ENCODE results near the gene LRRC74A.

LRRC74A gene

DNA sequence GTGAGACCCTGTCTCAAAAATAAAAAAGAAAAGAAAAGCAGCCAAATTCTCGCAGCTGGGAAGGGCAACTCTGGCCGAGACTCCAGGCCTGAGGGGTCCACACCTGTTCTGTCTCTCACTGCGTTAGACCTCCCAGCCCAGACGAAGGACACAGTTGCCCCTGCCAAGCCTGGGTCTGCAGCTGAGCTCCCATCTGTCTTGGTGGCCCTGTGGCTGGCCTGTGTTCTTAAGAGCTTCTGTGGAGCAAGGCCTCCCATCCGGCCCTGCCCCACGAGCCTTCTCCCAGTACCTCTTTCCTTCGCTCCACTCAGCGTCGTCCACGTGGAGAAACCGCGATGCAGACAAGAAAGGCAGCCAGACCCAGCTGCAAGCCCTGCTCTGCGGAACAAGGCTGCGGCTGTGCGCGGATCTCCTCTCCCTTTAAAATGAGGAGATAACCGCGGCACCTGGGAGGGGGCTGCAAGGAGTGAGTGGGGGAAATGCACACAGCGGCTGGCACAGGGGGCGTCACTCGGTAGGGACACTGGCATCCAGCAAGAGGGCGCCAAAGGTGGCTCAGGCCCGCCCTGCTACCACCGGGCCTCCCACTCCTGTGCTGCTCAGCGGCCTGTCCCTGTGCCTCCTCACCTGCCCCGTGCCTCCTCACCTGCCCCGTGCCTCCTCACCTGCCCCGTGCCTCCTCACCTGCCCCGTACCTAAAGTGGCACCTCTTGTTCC lies 42.4 kb downstream of the LRRC74A start:
- H3K18ac ChIP-seq (ENCODE audit: low read length): no peak overlapping the region

GRCh38 chr14:76870166-76870565 lies 44.0 kb downstream of the LRRC74A start:
- H3K4me2 ChIP-seq (ENCODE audit: low read length): no peak overlapping the region
- WGBS (ENCODE audit: extremely low coverage, insufficient coverage, low lambda C conversion rate): no CpG with 5 or more reads among the region's 7 CpGs
- H2BK15ac ChIP-seq (replicated peaks; ENCODE audit: low read depth): no peak overlapping the region
- H3K27ac ChIP-seq (ENCODE audit: low read depth, low read length): no peak overlapping the region
- H3K27me3 ChIP-seq (ENCODE audit: insufficient read depth, low read length, poor library complexity): no peaks in the 10 kb centered on the region
- H4K5ac ChIP-seq (ENCODE audit: low read length): no peak overlapping the region
- no peak overlapping the region for H4K8ac ChIP-seq (ENCODE audit: low read depth, low read length)
- H3K79me1 ChIP-seq (ENCODE audit: low read length): no peaks in the 10 kb centered on the region
- no peaks in the 10 kb centered on the region for H3K36me3 ChIP-seq (ENCODE audit: control insufficient read depth, insufficient read depth, low read length)
- no peak overlapping the region for H3K56ac ChIP-seq (ENCODE audit: low read length)
- no peaks in the 10 kb centered on the region for H3K4me1 ChIP-seq (ENCODE audit: control insufficient read depth, low read depth, low read length)
- no peak overlapping the region for H2BK5ac ChIP-seq (ENCODE audit: low read length)
- H3K18ac ChIP-seq (ENCODE audit: low read length): no peak overlapping the region
- H3K9ac ChIP-seq (ENCODE audit: low read length): no peak overlapping the region
- no peak overlapping the region for H3K4ac ChIP-seq (ENCODE audit: low read depth, low read length)
- no peaks in the 10 kb centered on the region for H3K79me2 ChIP-seq (ENCODE audit: control insufficient read depth, insufficient read depth, low read length)
- H2AK5ac ChIP-seq (ENCODE audit: low read length): no peak overlapping the region
- peak; percentile 74 for DNase-seq
- H3K23ac ChIP-seq (ENCODE audit: low read length): no peak overlapping the region
- no peak overlapping the region for H3K4me3 ChIP-seq (ENCODE audit: low read length)
- no peak overlapping the region for H2BK120ac ChIP-seq (ENCODE audit: low read depth, low read length)

More for the DNA sequence above, 42.4 kb downstream of the LRRC74A start:
- no peaks in the 10 kb centered on the region for H3K4me1 ChIP-seq (ENCODE audit: control insufficient read depth, low read depth, low read length)
- H3K27me3 ChIP-seq (ENCODE audit: insufficient read depth, low read length, poor library complexity): no peaks in the 10 kb centered on the region
- H4K5ac ChIP-seq (ENCODE audit: low read length): no peak overlapping the region
- no peak overlapping the region for H3K4me2 ChIP-seq (ENCODE audit: low read length)
- H2BK5ac ChIP-seq (ENCODE audit: low read length): no peak overlapping the region
- WGBS (ENCODE audit: extremely low coverage, insufficient coverage, low lambda C conversion rate): no CpG with 5 or more reads among the region's 29 CpGs
- no peak overlapping the region for H3K4me3 ChIP-seq (ENCODE audit: low read length)
- no peak overlapping the region for H2BK120ac ChIP-seq (ENCODE audit: low read depth, low read length)
- H4K8ac ChIP-seq (ENCODE audit: low read depth, low read length): no peak overlapping the region
- no peaks in the 10 kb centered on the region for H3K36me3 ChIP-seq (ENCODE audit: control insufficient read depth, insufficient read depth, low read length)
- no peak overlapping the region for H3K56ac ChIP-seq (ENCODE audit: low read length)
- no peak overlapping the region for H2AK5ac ChIP-seq (ENCODE audit: low read length)
- no peak overlapping the region for H3K23ac ChIP-seq (ENCODE audit: low read length)
- H3K9ac ChIP-seq (ENCODE audit: low read length): no peak overlapping the region
- H3K27ac ChIP-seq (ENCODE audit: low read depth, low read length): no peak overlapping the region
- no peak for DNase-seq
- H3K79me2 ChIP-seq (ENCODE audit: control insufficient read depth, insufficient read depth, low read length): no peaks in the 10 kb centered on the region
- H3K79me1 ChIP-seq (ENCODE audit: low read length): no peaks in the 10 kb centered on the region
- no peak overlapping the region for H3K4ac ChIP-seq (ENCODE audit: low read depth, low read length)
- no peak overlapping the region for H2BK15ac ChIP-seq (replicated peaks; ENCODE audit: low read depth)

DNA sequence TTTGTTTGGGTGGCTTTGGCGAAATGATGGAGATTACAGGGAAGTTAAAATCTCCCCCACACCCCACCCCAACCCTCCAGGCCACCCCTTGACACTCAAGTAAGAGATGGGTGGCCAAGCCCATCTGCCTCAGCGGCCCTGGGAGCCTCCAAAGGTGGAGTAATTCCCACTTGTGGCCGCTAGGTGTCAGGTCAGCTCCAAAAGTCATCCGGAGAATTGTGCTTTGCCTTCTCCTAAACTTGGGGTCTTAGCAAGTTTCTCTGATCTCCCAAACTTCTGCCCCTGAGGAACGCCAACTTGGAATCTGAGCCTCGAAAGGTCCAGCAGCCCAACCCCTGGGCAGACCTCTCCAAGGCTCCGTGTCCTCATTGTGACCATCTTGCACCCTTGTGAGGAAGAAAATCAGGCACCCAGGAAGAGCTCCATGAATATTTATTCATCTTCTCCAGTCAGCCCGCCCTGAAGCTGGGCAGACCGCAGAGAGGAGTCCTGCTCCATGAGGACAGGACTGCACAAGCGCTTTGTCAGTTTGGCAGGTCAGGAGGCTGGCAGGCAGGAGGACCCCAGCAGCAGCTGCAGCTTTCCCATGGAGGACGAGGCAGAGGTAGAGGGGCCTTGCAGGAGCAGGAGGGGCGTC lies 46.7 kb downstream of the LRRC74A start:
- H3K4me1 ChIP-seq (ENCODE audit: control insufficient read depth, low read depth, low read length): no peaks in the 10 kb centered on the region
- no peaks in the 10 kb centered on the region for H3K79me2 ChIP-seq (ENCODE audit: control insufficient read depth, insufficient read depth, low read length)
- H3K4me2 ChIP-seq (ENCODE audit: low read length): no peak overlapping the region
- no peak overlapping the region for H3K56ac ChIP-seq (ENCODE audit: low read length)
- H3K79me1 ChIP-seq (ENCODE audit: low read length): no peaks in the 10 kb centered on the region
- no CpG with 5 or more reads among the region's 12 CpGs for WGBS (ENCODE audit: extremely low coverage, insufficient coverage, low lambda C conversion rate)
- no peak overlapping the region for H3K4ac ChIP-seq (ENCODE audit: low read depth, low read length)
- no peak overlapping the region for H3K27ac ChIP-seq (ENCODE audit: low read depth, low read length)
- H2AK5ac ChIP-seq (ENCODE audit: low read length): no peak overlapping the region
- H2BK5ac ChIP-seq (ENCODE audit: low read length): no peak overlapping the region
- no peak overlapping the region for H4K8ac ChIP-seq (ENCODE audit: low read depth, low read length)
- DNase-seq: peak; percentile 53
- H4K5ac ChIP-seq (ENCODE audit: low read length): no peak overlapping the region
- no peak overlapping the region for H3K18ac ChIP-seq (ENCODE audit: low read length)
- H3K4me3 ChIP-seq (ENCODE audit: low read length): no peak overlapping the region
- no peaks in the 10 kb centered on the region for H3K36me3 ChIP-seq (ENCODE audit: control insufficient read depth, insufficient read depth, low read length)
- no peak overlapping the region for H2BK15ac ChIP-seq (replicated peaks; ENCODE audit: low read depth)
- H3K9ac ChIP-seq (ENCODE audit: low read length): no peak overlapping the region
- H3K23ac ChIP-seq (ENCODE audit: low read length): no peak overlapping the region
- no peaks in the 10 kb centered on the region for H3K27me3 ChIP-seq (ENCODE audit: insufficient read depth, low read length, poor library complexity)
- no peak overlapping the region for H2BK120ac ChIP-seq (ENCODE audit: low read depth, low read length)

GRCh38 chr14:76874734-76875133 lies 48.5 kb downstream of the LRRC74A start:
- H3K79me1 ChIP-seq (ENCODE audit: low read length): no peaks in the 10 kb centered on the region
- no peaks in the 10 kb centered on the region for H3K27me3 ChIP-seq (ENCODE audit: insufficient read depth, low read length, poor library complexity)
- whole genome bisulfite sequencing (ENCODE audit: extremely low coverage, insufficient coverage, low lambda C conversion rate): no CpG with 5 or more reads among the region's 8 CpGs
- H3K18ac ChIP-seq (ENCODE audit: low read length): no peak overlapping the region
- H3K79me2 ChIP-seq (ENCODE audit: control insufficient read depth, insufficient read depth, low read length): no peaks in the 10 kb centered on the region
- no peak overlapping the region for H3K9ac ChIP-seq (ENCODE audit: low read length)
- H3K36me3 ChIP-seq (ENCODE audit: control insufficient read depth, insufficient read depth, low read length): no peaks in the 10 kb centered on the region
- H3K27ac ChIP-seq (ENCODE audit: low read depth, low read length): no peak overlapping the region
- no peak overlapping the region for H4K5ac ChIP-seq (ENCODE audit: low read length)
- no peak overlapping the region for H3K4ac ChIP-seq (ENCODE audit: low read depth, low read length)
- H2BK15ac ChIP-seq (replicated peaks; ENCODE audit: low read depth): no peak overlapping the region
- no peak overlapping the region for H4K8ac ChIP-seq (ENCODE audit: low read depth, low read length)
- DNase-seq: no peak
- no peak overlapping the region for H3K56ac ChIP-seq (ENCODE audit: low read length)
- no peak overlapping the region for H2BK120ac ChIP-seq (ENCODE audit: low read depth, low read length)
- no peak overlapping the region for H3K4me2 ChIP-seq (ENCODE audit: low read length)
- no peaks in the 10 kb centered on the region for H3K4me1 ChIP-seq (ENCODE audit: control insufficient read depth, low read depth, low read length)
- no peak overlapping the region for H3K23ac ChIP-seq (ENCODE audit: low read length)
- H2AK5ac ChIP-seq (ENCODE audit: low read length): no peak overlapping the region
- no peak overlapping the region for H3K4me3 ChIP-seq (ENCODE audit: low read length)
- no peak overlapping the region for H2BK5ac ChIP-seq (ENCODE audit: low read length)

DNA sequence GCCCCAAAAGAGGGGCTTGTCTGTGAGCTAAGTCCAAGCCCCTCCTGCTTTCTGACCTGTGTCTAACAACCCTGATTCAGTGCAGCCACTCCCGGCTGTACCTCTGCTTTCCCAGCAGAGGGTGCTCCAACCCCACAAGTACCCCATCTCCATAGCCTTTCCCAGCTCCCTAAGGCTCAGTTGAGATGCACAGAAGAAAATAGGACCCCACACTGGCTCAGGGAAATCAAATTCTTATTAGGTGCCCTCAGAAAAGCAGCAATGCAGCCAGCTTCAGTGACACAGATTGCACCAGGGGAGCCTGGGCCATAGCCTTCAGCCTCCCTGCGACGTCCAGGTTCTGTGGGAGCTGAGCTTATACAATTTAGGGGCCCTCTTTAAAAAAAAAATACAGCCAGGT lies 49.9 kb downstream of the LRRC74A start:
- WGBS (ENCODE audit: extremely low coverage, insufficient coverage, low lambda C conversion rate): no CpG with 5 or more reads among the region's 3 CpGs

More for the DNA sequence above, 49.9 kb downstream of the LRRC74A start:
- Histone ChIP-seq H3K18ac (ENCODE audit: low read length) (no peak overlapping the region), H2BK120ac (ENCODE audit: low read depth, low read length) (no peak overlapping the region), H4K5ac (ENCODE audit: low read length) (no peak overlapping the region), H3K4me3 (ENCODE audit: low read length) (no peak overlapping the region), H3K27me3 (ENCODE audit: insufficient read depth, low read length, poor library complexity) (no peaks in the 10 kb centered on the region), H3K27ac (ENCODE audit: low read depth, low read length) (no peak overlapping the region), H3K56ac (ENCODE audit: low read length) (no peak overlapping the region), H3K4me1 (ENCODE audit: control insufficient read depth, low read depth, low read length) (no peaks in the 10 kb centered on the region), H3K4me2 (ENCODE audit: low read length) (no peak overlapping the region), H2BK5ac (ENCODE audit: low read length) (no peak overlapping the region), H3K23ac (ENCODE audit: low read length) (no peak overlapping the region), H3K79me1 (ENCODE audit: low read length) (no peaks in the 10 kb centered on the region), H3K79me2 (ENCODE audit: control insufficient read depth, insufficient read depth, low read length) (no peaks in the 10 kb centered on the region), H2BK15ac (replicated peaks; ENCODE audit: low read depth) (no peak overlapping the region), H3K36me3 (ENCODE audit: control insufficient read depth, insufficient read depth, low read length) (no peaks in the 10 kb centered on the region), H2AK5ac (ENCODE audit: low read length) (no peak overlapping the region), H3K9ac (ENCODE audit: low read length) (no peak overlapping the region), H4K8ac (ENCODE audit: low read depth, low read length) (no peak overlapping the region), H3K4ac (ENCODE audit: low read depth, low read length) (no peak overlapping the region)
- peak; percentile 83 for DNase-seq
